Activated B cell treated with CpG ODN at 0.5 μM for 24 hours (primary cell): ENCODE results near the gene ZNF597. TPM values are rescaled to one million over a fixed set of nuclear protein-coding genes. Genes with fewer than 3 reads are reported as not detected.

Source experiments
- ATAC-seq: fragments of 200-7000 bp; cut with Tn5 transposase; one replicate; pipeline ENCODE4 v1.10.0; 2021; ENCODE audit warnings: low read depth, mild to moderate bottlenecking, moderate library complexity
- CTCF ChIA-PET: fragments of 350-600 bp; sonication (Branson Sonifier 250); formaldehyde crosslinking; loops from one replicate; lab custom pipeline; 2021; ENCODE audit warnings: antibody characterized with exemption; lab: Charles Lee
- POLR2A ChIA-PET: fragments of 350-600 bp; sonication (Branson Sonifier 250); formaldehyde crosslinking; loops from one replicate; lab custom pipeline; 2021; ENCODE audit warnings: antibody characterized with exemption; lab: Charles Lee
- DNase-seq: peaks from one replicate; pipeline ENCODE4 v3.0.0; 2022
- H3K27ac Mint-ChIP-seq: one replicate; pipeline ENCODE4 v1.8.0; 2020; ENCODE audit warnings: mixed read lengths
- H3K27me3 Mint-ChIP-seq: one replicate; pipeline ENCODE4 v1.8.0; 2021; ENCODE audit warnings: mixed read lengths
- H3K36me3 Mint-ChIP-seq: one replicate; pipeline ENCODE4 v1.8.0; 2021; ENCODE audit warnings: low read depth, mixed read lengths
- H3K4me1 Mint-ChIP-seq: one replicate; pipeline ENCODE4 v1.8.0; 2021; ENCODE audit warnings: mixed read lengths
- H3K4me3 Mint-ChIP-seq: one replicate; pipeline ENCODE4 v1.8.0; 2020; ENCODE audit warnings: mild to moderate bottlenecking, mixed read lengths
- H3K9me3 Mint-ChIP-seq: one replicate; pipeline ENCODE4 v1.8.0; 2020; ENCODE audit warnings: mixed read lengths
- intact Hi-C: fragments of 100-400 bp; cut with micrococcal nuclease; formaldehyde crosslinking; loops from one replicate; pipeline ENCODE4 v1.15.1; 2024
- total RNA-seq: library from RNA; stranded (reverse); gene quantifications from 2 replicates; pipeline ENCODE4 v1.2.3, GENCODE V29; 2022
- TF ChIP-seq, protein P1 (sequence below): fragments of 200-600 bp; IDR thresholded peaks from one replicate; pipeline ENCODE4 v1.8.0; 2022; ENCODE audit warnings: antibody characterized with exemption, mild to moderate bottlenecking

ZNF597 gene
- total RNA-seq, 1 donor from 2014 or later = 4.2 TPM

DNA sequence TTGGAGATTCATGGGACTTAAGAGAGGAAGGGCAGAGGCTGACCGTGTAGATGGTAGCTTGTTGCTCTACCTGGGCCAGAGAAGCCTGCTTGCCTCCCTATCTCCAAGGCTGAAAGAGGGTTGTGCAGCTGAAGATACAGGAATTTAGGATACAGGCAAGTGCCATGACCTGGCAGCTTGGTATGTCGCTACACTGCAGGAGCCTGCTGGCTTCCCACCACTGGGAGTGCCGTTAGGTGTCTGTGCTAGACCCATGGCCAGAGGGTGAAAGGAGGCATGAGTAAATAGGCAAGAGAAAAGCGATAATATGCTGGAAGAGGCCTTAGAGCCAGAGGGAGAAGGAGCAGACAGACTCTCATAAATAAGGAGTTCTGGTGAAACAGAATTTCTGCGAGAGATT is 10.8 kb upstream of the ZNF597 start:
- ChIA-PET CTCF (no interaction called here), POLR2A (no interaction called here)
- Mint-ChIP-seq H3K4me1 (peaks cover 15% of the 10 kb centered on the region), H3K4me3 (no peak overlapping the region), H3K9me3 (no peaks in the 10 kb centered on the region), H3K27ac (no peak overlapping the region), H3K36me3 (peaks cover 9% of the 10 kb centered on the region), H3K27me3 (no peaks in the 10 kb centered on the region)
- intact Hi-C loops = no loop called here
- TF ChIP-seq, protein P1, sequence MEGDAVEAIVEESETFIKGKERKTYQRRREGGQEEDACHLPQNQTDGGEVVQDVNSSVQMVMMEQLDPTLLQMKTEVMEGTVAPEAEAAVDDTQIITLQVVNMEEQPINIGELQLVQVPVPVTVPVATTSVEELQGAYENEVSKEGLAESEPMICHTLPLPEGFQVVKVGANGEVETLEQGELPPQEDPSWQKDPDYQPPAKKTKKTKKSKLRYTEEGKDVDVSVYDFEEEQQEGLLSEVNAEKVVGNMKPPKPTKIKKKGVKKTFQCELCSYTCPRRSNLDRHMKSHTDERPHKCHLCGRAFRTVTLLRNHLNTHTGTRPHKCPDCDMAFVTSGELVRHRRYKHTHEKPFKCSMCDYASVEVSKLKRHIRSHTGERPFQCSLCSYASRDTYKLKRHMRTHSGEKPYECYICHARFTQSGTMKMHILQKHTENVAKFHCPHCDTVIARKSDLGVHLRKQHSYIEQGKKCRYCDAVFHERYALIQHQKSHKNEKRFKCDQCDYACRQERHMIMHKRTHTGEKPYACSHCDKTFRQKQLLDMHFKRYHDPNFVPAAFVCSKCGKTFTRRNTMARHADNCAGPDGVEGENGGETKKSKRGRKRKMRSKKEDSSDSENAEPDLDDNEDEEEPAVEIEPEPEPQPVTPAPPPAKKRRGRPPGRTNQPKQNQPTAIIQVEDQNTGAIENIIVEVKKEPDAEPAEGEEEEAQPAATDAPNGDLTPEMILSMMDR = no peak
- ATAC-seq (no peak), DNase-seq (no peak)

DNA sequence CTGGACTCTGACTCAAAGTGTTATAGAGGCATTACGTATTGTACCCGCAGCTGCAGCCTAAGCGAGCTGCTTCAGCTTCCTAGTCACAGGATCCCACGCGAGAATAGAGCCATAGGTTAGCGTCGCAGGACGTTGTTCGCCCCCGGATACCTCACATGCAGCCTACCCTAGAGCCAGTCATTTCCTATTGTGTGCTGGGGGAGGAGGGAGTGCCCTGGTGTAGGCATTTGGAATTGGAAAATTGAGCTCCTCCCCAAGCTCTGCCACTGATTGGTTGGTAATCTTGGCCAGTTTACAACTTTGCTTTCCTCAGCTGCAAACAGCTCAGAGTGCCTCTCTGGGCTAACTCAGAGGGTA is 706 bp upstream of the ZNF597 start:
- Mint-ChIP-seq H3K9me3 (peaks cover 16% of the 10 kb centered on the region), H3K4me3 (peak overlapping the region; percentile 98), H3K27me3 (peaks cover 2% of the 10 kb centered on the region), H3K36me3 (peaks cover 31% of the 10 kb centered on the region), H3K27ac (peak overlapping the region; percentile 95), H3K4me1 (peaks cover 20% of the 10 kb centered on the region)
- CTCF ChIA-PET = interaction anchor here (1.2 kb wide), 1 partner anchor 180 kb away, joined by 3 read pairs; no protein-coding TSS in a partner anchor
- POLR2A ChIA-PET = interaction anchor here (0.6 to 2.5 kb wide), 6 partner anchors 13 to 338 kb away, joined by 3 to 19 read pairs (median 7); partner anchors contain the start of genes ZNF174, ZNF263 and ZSCAN32
- intact Hi-C loops = no loop called here
- ATAC-seq (no peak), DNase-seq (no peak)
- TF ChIP-seq, protein P1 = no peak

DNA sequence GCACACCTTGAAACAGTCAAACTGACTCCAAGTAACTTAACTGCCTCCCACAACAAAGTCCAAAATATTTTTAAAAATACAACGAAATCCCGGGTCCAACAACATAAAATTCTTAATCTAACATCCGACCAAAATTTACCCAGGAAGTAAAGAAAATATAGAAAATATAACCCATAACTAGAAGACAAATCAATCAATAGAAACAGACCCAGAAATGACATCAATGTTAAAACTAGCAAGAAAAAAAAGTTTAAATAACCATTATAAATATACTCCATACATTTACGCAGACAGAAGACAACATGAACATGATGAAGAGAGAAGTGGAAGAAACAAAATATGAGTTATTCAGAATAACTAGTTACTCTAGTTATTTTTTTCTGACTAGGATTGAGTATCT is 3.7 kb downstream of the ZNF597 start:
- ChIA-PET POLR2A (no interaction called here), CTCF (no interaction called here)
- peaks cover 16% of the 10 kb centered on the region for H3K9me3 Mint-ChIP-seq
- DNase-seq (no peak), ATAC-seq (no peak)
- peaks cover 52% of the 10 kb centered on the region for H3K36me3 Mint-ChIP-seq
- H3K27me3 Mint-ChIP-seq = peaks cover 11% of the 10 kb centered on the region
- no peak overlapping the region for H3K27ac Mint-ChIP-seq
- no peak overlapping the region for H3K4me3 Mint-ChIP-seq
- TF ChIP-seq, protein P1 = no peak
- H3K4me1 Mint-ChIP-seq = peaks cover 15% of the 10 kb centered on the region
- intact Hi-C loops = no loop called here

DNA sequence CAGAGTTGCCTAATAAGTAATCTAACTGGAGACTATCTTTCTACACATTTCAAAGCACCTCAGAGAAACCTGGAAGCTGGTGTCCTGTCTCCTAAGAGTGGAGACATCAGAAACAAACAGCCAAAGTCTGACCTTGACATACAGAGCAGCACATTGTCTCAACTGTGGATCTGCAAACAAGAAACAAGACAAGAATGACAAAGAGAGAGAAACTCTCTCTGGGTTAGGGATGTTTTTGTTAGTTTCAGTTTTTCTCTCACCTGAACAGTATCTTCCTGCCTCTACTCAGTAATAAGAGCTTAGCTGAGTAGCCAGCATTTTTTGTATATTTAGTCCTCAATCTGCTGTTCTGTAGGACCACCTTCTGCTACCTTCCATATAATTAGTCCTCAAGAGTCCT is 8.9 kb downstream of the ZNF597 start:
- peaks cover 5% of the 10 kb centered on the region for H3K9me3 Mint-ChIP-seq
- intact Hi-C loops = no loop called here
- H3K4me1 Mint-ChIP-seq = peaks cover 5% of the 10 kb centered on the region
- TF ChIP-seq, protein P1 = no peak
- ChIA-PET POLR2A (no interaction called here), CTCF (no interaction called here)
- H3K4me3 Mint-ChIP-seq = no peak overlapping the region
- ATAC-seq (no peak), DNase-seq (no peak)
- no peak overlapping the region for H3K27ac Mint-ChIP-seq
- peaks cover 9% of the 10 kb centered on the region for H3K27me3 Mint-ChIP-seq
- H3K36me3 Mint-ChIP-seq = peaks cover 57% of the 10 kb centered on the region

DNA sequence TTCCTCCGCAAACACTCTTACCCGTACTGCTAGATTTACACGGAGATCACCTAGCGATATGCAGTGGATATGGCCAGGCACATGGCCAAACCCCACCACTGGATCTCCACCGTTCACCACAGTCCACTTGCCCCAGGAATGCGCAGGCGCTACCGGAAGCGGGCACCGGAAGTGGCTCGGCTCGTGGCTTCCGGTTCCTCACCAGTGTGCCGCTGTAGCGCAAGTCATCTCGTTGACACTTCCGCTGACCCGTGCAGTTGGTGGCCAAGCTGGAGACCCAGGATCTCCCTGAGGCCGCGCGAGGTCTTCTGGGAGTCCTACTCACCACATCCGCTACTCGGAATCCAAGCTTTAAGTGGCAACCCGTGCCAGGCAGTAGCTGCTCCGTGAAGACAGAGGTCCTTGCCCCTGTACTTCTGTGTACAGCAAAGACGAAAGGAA is 11.5 kb downstream of the ZNF597 start:
- Mint-ChIP-seq H3K4me3 (peak overlapping the region; percentile 67), H3K27me3 (peaks cover 2% of the 10 kb centered on the region), H3K4me1 (peaks cover 5% of the 10 kb centered on the region), H3K9me3 (peaks cover 3% of the 10 kb centered on the region), H3K36me3 (peaks cover 37% of the 10 kb centered on the region), H3K27ac (no peak overlapping the region)
- DNase-seq = peak; percentile 22
- intact Hi-C loops = no loop called here
- peak; percentile 25 for ATAC-seq
- ChIA-PET POLR2A (interaction anchor here (1.2 kb wide), 1 partner anchor 25 kb away, joined by 4 read pairs; no protein-coding TSS in a partner anchor), CTCF (interaction anchor here (1.5 kb wide), 1 partner anchor 400 kb away, joined by 3 read pairs; no protein-coding TSS in a partner anchor)
- TF ChIP-seq, protein P1 = no peak
